Activated CD4-positive, alpha-beta T cell treated with anti-CD3 and anti-CD28 coated beads for 4 hours (primary cell): ENCODE data around the gene DNAJA1.
"Not testable (repeated sequence)": the region's sequence is repeated elsewhere in the genome, so short reads cannot be mapped to it uniquely, and the experiment has no call there.

ENCODE experiments used
- DNase-seq, 2 donors: peaks; one replicate each; pipeline ENCODE4 v3.0.0-alpha.2; 2020

DNAJA1 gene

DNA sequence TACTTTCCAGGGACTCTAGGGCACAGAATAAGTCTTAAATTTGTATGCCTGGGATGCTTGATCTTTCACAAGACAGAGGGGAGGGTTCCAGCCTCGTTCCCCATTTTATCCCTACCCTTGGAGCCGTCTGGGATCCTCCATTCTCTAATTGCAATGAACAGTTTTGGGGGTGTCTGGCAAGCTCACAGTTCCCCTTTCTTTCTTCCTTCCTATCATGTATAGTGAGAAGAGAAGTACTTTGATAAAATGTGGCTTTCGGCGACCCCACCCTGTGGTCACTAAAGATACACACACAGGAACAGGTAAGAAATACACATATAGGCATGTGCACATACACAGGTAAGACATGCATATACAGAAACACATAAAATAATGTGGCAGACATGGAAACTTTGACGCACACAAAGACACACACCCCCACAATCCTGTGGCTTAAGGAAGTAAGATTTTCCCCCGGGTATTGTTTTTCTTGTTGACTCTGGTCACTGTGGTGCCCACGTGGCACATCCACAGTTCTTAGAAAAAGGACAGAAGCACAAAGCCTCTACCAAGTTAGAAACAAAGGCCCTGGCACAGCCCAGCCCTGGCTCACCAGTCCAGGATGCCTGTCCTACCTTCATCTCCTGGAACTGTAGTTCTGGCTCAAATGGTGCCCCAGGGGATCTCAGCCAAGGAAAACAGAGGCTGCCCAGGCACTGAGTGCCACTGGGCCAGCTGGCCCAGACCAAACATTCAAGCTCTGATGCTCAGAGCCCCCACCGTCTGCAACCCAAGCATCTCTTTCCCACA is 57.7 kb downstream of the DNAJA1 start:
- DNase-seq, result peak; percentile 13 to 14

DNA sequence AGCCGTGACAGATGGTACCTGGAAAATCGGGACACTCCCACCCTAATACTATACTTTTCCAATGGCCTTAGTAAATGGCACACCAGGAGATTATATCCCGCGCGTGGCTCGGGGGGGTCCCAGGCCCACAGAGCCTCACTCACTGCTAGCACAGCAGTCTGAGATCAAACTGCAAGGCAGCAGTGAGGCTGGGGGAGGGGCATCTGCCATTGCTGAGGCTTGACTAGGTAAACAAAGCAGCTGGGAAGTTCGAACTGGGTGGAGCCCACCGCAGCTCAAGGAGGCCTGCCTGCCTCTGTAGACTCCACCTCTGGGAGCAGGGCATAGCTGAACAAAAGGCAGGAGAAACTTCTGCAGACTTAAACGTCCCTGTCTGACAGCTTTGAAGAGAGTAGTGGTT is 60.6 kb downstream of the DNAJA1 start:
- not testable (repeated sequence) for DNase-seq
